ENCODE results near the gene IGFL4. TPM values are rescaled to one million over a fixed set of nuclear protein-coding genes. Genes with fewer than 3 reads are reported as not detected.
"Not testable (repeated sequence)": the region's sequence is repeated elsewhere in the genome, so short reads cannot be mapped to it uniquely, and the experiment has no call there.

Gene IGFL4
- total and polyA plus RNA-seq, 2 of the 8 experiments (the other 6 are each of a cell fraction or from before 2014, with no cell fraction given): 0.05 to 0.11 TPM

- peak; percentile 82 for FAIRE-seq
- not testable (repeated sequence) for H3K4me2 ChIP-seq (ENCODE audit: insufficient read depth in 1 of 2, low read depth in 2 of 2, low read length in 2 of 2); H3K4ac ChIP-seq (replicated peaks; ENCODE audit: insufficient read length, low read depth, low read length); H2AFZ ChIP-seq (ENCODE audit: low read length); H3K23me2 ChIP-seq (ENCODE audit: low read depth, low read length); H2AK5ac ChIP-seq (ENCODE audit: low read depth, low read length); H3K23ac ChIP-seq (ENCODE audit: insufficient read length); H2BK120ac ChIP-seq (replicated peaks; ENCODE audit: low read depth, low read length); H3K79me2 ChIP-seq (ENCODE audit: control insufficient read depth in 1 of 2, insufficient read depth in 2 of 2, low read length in 2 of 2); H3K4me3 ChIP-seq (ENCODE audit: extremely low read depth in 1 of 4, insufficient read depth in 2 of 4, low read depth in 3 of 4, low read length in 4 of 4); H3K9ac ChIP-seq (replicated peaks in 1 of 4; ENCODE audit: extremely low read depth in 1 of 4, low read depth in 3 of 4, low read length in 3 of 4); H3K27ac ChIP-seq (ENCODE audit: low read depth, low read length); H3K79me1 ChIP-seq (ENCODE audit: low read depth, low read length); H2BK20ac ChIP-seq (ENCODE audit: low read length); H4K5ac ChIP-seq (ENCODE audit: insufficient read length, low read depth, low read length); H3K18ac ChIP-seq (ENCODE audit: extremely low read depth, low read length); H4K20me1 ChIP-seq (replicated peaks in 1 of 2; ENCODE audit: control insufficient read depth in 1 of 2, insufficient read depth in 2 of 2, low read length in 2 of 2); H2BK5ac ChIP-seq (ENCODE audit: low read depth, low read length); H2BK12ac ChIP-seq (ENCODE audit: low read depth, low read length); H3K14ac ChIP-seq (ENCODE audit: insufficient read length); H4K8ac ChIP-seq (ENCODE audit: extremely low read depth, insufficient read depth, low read length); H4K91ac ChIP-seq (replicated peaks; ENCODE audit: insufficient read length, low read length); H2BK15ac ChIP-seq (ENCODE audit: low read length); H3K4me1 ChIP-seq (replicated peaks in 1 of 4; ENCODE audit: control insufficient read depth in 3 of 4, insufficient read depth in 4 of 4, low read length in 3 of 4); H3K56ac ChIP-seq (replicated peaks; ENCODE audit: insufficient read length, low read depth, low read length); H3K9me3 ChIP-seq (ENCODE audit: insufficient read depth in 2 of 2, low read depth in 1 of 2, low read length in 1 of 2); H3K36me3 ChIP-seq (ENCODE audit: control insufficient read depth in 2 of 4, insufficient read depth in 4 of 4, low read length in 3 of 4)
- ChIA-PET POLR2A (ENCODE audit: partially characterized antibody) (interaction anchor here (0.9 to 1.1 kb wide), 4 partner anchors 108 to 190 kb away, joined by 3 to 7 read pairs (median 3); no protein-coding TSS in a partner anchor), CTCF (ENCODE audit: partially characterized antibody) (interaction anchor here (0.6 to 8.0 kb wide), 84 partner anchors 9 to 595 kb away, joined by 3 to 365 read pairs (median 4); partner anchors contain the start of genes FOXA3, HIF3A, IGFL1 and IGFL2)
- DNase-seq (ENCODE audit: low read depth in 1 of 2, low spot score in 2 of 2): peak; percentile 50 to 83
- peaks cover 2 to 17% (median 11%) of the 10 kb centered on the region in 4 experiments for H3K27me3 ChIP-seq (replicated peaks in 1 of 4; ENCODE audit: control insufficient read depth in 3 of 4, extremely low read depth in 1 of 4, insufficient read depth in 3 of 4, low read length in 3 of 4)
- 58% methylated on average over 33 of the region's 71 CpGs; no CpG with 5 or more reads in 1 of the 2 experiments for WGBS, 2 experiments (ENCODE audit: extremely low coverage in 1 of 2, insufficient coverage in 1 of 2, insufficient read length in 1 of 2, insufficient replicate concordance in 2 of 2, low coverage in 1 of 2, low lambda C conversion rate in 2 of 2, missing lambda C conversion rate in 1 of 2)
- TF ChIP-seq E2F6 (IDR thresholded peaks at IDR 0.05) (peak; percentile 67), RAD21 (IDR thresholded peaks at IDR 0.05 in 1 of 2, conservative IDR thresholded peaks at IDR 0.05 in 1 of 2; ENCODE audit: low read depth in 2 of 2, low read length in 2 of 2) (peak; percentile 87), JUND (IDR thresholded peaks at IDR 0.05; ENCODE audit: low read length) (0 out of 2 replicates have a peak, but pooled peaks have one; percentile 38), NRF1 (IDR thresholded peaks at IDR 0.05; ENCODE audit: low read depth, low read length) (peak; percentile 36; the same call in 1 of the 2 replicates), CTCF (IDR thresholded peaks at IDR 0.05; ENCODE audit: control extremely low read depth in 1 of 3, insufficient read depth in 1 of 3, low read depth in 1 of 3, low read length in 3 of 3) (peak; percentile 64 to 86 (median 71)), MAX (IDR thresholded peaks at IDR 0.05) (peak; percentile 37; the same call in 1 of the 2 replicates)
Observed at GRCh38 chr19:46078573-46079332, 38.0 kb upstream of the IGFL4 start.
